ENCODE data around the gene ARFGAP3. TPM values are rescaled to one million over a fixed set of nuclear protein-coding genes. Genes with fewer than 3 reads are reported as not detected.

Gene ARFGAP3
- total and polyA plus RNA-seq, 10 donors, result 15.0 to 46.8 (median 40.4) TPM

DNA sequence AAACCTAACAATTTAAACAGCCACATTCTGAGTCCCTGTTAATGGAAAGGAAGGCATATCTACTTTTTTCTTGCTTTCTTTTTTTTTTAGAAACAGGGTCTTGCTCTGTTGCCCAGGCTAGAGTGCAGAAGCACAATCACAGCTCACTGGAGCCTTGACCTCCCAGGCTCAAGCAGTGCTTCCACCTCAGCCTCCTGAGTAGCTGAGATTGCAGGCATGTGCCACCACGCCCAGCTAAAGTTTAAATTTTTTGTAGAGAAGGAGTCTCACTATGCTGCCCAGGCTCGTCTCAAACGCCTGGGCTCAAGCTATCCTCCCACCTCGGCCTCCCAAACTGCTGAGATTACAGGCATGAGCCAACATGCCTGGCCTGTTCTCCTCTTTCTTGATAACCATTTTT, 25.4 kb downstream of the ARFGAP3 start:
- 94 to 98% (median 95%) methylated on average over 4 of the region's 4 CpGs for WGBS, 5 donors
- Histone ChIP-seq H3K36me3 (peaks cover 0 to 100% (median 77%) of the 10 kb centered on the region in 6 donors), H3K27me3 (replicated peaks in 1 of 7) (no peaks in the 10 kb centered on the region), H3K27ac (no peak overlapping the region), H3K4me3 (no peak overlapping the region), H3K9me3 (no peaks in the 10 kb centered on the region), H3K4me1 (no peaks in the 10 kb centered on the region)
- TF ChIP-seq POLR2A (IDR thresholded peaks at IDR 0.05), result no peak
- TF ChIP-seq, protein P1, sequence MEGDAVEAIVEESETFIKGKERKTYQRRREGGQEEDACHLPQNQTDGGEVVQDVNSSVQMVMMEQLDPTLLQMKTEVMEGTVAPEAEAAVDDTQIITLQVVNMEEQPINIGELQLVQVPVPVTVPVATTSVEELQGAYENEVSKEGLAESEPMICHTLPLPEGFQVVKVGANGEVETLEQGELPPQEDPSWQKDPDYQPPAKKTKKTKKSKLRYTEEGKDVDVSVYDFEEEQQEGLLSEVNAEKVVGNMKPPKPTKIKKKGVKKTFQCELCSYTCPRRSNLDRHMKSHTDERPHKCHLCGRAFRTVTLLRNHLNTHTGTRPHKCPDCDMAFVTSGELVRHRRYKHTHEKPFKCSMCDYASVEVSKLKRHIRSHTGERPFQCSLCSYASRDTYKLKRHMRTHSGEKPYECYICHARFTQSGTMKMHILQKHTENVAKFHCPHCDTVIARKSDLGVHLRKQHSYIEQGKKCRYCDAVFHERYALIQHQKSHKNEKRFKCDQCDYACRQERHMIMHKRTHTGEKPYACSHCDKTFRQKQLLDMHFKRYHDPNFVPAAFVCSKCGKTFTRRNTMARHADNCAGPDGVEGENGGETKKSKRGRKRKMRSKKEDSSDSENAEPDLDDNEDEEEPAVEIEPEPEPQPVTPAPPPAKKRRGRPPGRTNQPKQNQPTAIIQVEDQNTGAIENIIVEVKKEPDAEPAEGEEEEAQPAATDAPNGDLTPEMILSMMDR (IDR thresholded peaks at IDR 0.05 in 8 of 11, conservative IDR thresholded peaks at IDR 0.05 in 3 of 11), result no peak
- DNase-seq, result no peak
- intact Hi-C loops (cut with DNase I; ENCODE audit: low total_unique reads), result no loop called here

DNA sequence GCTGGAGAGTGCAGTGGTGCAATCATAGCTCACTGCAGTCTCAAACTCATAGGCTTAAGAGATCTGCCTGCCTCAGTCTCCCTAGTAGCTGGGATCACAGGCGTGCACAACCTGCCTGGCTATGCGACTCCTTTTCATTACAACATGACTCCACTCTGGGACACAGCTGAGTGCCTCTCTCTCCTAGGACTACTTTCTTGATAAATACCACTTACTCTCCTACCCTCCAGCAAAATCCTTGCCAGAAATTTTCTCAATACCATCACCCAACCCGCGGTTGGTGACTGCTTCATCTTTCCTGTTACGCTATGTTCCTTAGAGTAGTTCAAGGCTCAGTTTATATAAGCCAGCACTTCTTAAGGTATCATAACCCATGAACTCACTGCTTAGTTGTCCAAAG, 26.9 kb downstream of the ARFGAP3 start:
- TF ChIP-seq POLR2A (IDR thresholded peaks at IDR 0.05) (no peak), POLR2AphosphoS5 (IDR thresholded peaks at IDR 0.05) (no peak)
- TF ChIP-seq, protein P1 (IDR thresholded peaks at IDR 0.05 in 8 of 11, conservative IDR thresholded peaks at IDR 0.05 in 3 of 11), result no peak
- intact Hi-C loops (cut with DNase I; ENCODE audit: low total_unique reads), result no loop called here
- Histone ChIP-seq H3K27ac (no peak overlapping the region), H3K9me3 (no peaks in the 10 kb centered on the region), H3K27me3 (replicated peaks in 1 of 7) (no peaks in the 10 kb centered on the region), H3K36me3 (peaks cover 0 to 100% (median 80%) of the 10 kb centered on the region in 6 donors), H3K4me3 (no peak overlapping the region), H3K4me1 (no peaks in the 10 kb centered on the region)
- DNase-seq, result no peak
- 85 to 97% (median 89%) methylated on average over 5 of the region's 5 CpGs for WGBS, 5 donors

DNA sequence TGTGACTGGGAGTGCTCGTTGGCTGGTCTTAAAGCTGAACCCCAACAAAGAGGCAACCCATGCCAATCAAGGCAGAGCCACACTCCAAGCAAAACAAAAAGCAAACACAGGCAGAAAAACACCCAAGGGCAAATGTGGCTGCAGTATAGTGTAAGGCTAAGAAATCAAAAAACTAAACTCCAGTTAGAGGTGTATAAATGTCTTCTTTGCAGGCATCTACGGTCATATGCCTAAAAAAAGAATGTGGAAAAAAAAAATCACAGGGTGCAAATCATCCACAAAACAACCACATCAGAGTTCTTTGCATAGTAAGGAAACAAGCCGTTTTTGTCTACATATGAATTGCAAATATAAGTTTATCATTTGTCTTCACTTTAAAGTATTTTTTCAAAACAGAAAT, 27.8 kb downstream of the ARFGAP3 start:
- Histone ChIP-seq H3K27ac (no peak overlapping the region), H3K9me3 (no peaks in the 10 kb centered on the region), H3K4me1 (no peaks in the 10 kb centered on the region), H3K27me3 (replicated peaks in 1 of 7) (no peaks in the 10 kb centered on the region), H3K36me3 (peaks cover 0 to 100% (median 80%) of the 10 kb centered on the region in 6 donors), H3K4me3 (no peak overlapping the region)
- intact Hi-C loops (cut with DNase I; ENCODE audit: low total_unique reads), result no loop called here
- WGBS, 5 donors, result 54 to 75% (median 68%) methylated on average over 3 of the region's 3 CpGs
- no peak for DNase-seq
- TF ChIP-seq POLR2AphosphoS5 (IDR thresholded peaks at IDR 0.05) (no peak), POLR2A (IDR thresholded peaks at IDR 0.05) (no peak)
- TF ChIP-seq, protein P1 (IDR thresholded peaks at IDR 0.05 in 8 of 11, conservative IDR thresholded peaks at IDR 0.05 in 3 of 11), result no peak

DNA sequence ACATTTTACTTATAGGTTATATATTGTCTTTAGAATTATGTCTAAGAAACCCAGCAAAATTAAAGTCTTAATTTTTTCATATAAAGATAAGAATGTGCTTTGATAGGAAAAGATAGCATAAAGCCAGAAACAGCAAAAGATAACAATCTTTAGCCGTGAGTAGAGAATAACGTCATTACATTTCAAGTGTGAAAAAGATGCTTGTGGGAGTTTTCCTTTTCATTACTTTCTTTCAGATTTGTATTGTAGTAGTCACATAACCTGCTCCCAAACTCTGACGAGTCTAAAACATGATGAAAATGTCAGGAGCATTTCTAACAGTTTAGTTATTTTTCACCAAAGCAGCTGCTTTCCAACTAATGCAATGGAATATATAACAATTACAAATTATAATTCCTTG, 31.3 kb downstream of the ARFGAP3 start:
- Histone ChIP-seq H3K36me3 (peaks cover 0 to 100% (median 67%) of the 10 kb centered on the region in 6 donors), H3K4me3 (no peak overlapping the region), H3K9me3 (peaks cover 0 to 7% (median 2%) of the 10 kb centered on the region in 8 donors), H3K4me1 (no peaks in the 10 kb centered on the region), H3K27ac (no peak overlapping the region), H3K27me3 (replicated peaks in 1 of 7) (no peaks in the 10 kb centered on the region)
- DNase-seq, result no peak
- intact Hi-C loops (cut with DNase I; ENCODE audit: low total_unique reads), result no loop called here
- whole genome bisulfite sequencing, 5 donors, result 80 to 83% (median 82%) methylated on average over 3 of the region's 3 CpGs
- TF ChIP-seq POLR2AphosphoS5 (IDR thresholded peaks at IDR 0.05) (no peak), POLR2A (IDR thresholded peaks at IDR 0.05) (no peak)
- TF ChIP-seq, protein P1 (IDR thresholded peaks at IDR 0.05 in 8 of 11, conservative IDR thresholded peaks at IDR 0.05 in 3 of 11), result no peak
